GM12874 (cell line): ENCODE results near the gene EHD2.

Experiments used
- CTCF ChIP-seq: IDR thresholded peaks from 2 replicates; pipeline ENCODE4 v1.5.1; 2011; ENCODE audit warnings: low read depth, mild to moderate bottlenecking, control low read depth, low read length, moderate library complexity; ENCODE audit not compliant: insufficient read depth

EHD2 gene

GRCh38 chr19:47699360-47699917, 13.8 kb upstream of the EHD2 start:
- TF ChIP-seq CTCF, result peak; percentile 95

GRCh38 chr19:47700934-47701716, 12.1 kb upstream of the EHD2 start:
- no peak for TF ChIP-seq CTCF

DNA sequence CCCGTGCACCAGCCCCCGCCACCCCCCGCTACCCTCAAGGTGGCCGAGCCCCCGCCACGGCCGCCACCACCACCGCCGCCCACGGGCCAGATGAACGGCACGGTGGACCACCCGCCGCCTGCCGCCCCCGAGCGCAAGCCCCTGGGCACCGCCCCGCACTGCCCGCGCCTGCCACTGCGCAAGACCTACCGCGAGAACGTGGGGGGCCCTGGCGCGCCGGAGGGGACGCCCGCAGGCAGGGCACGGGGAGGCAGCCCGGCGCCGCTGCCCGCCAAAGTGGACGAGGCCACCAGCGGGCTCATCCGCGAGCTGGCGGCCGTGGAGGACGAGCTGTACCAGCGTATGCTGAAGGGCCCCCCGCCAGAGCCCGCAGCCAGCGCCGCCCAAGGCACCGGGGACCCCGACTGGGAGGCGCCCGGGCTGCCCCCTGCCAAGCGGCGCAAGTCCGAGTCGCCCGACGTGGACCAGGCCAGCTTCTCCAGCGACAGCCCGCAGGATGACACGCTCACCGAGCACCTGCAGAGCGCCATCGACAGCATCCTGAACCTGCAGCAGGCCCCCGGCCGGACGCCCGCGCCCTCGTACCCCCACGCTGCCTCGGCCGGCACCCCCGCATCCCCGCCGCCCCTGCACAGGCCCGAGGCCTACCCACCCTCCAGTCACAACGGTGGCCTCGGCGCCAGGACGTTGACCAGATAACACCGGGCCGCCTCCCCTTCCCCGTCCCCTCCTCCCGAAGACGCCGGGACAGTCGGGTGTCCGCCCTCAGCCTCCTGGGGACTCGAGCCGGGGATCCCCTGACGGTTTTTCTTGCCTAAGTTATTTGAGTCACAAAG, 11.3 kb upstream of the EHD2 start:
- no peak for TF ChIP-seq CTCF

- TF ChIP-seq CTCF, result no peak
These were observed 10.6 kb upstream of the EHD2 start for GRCh38 chr19:47702671-47703070.

DNA sequence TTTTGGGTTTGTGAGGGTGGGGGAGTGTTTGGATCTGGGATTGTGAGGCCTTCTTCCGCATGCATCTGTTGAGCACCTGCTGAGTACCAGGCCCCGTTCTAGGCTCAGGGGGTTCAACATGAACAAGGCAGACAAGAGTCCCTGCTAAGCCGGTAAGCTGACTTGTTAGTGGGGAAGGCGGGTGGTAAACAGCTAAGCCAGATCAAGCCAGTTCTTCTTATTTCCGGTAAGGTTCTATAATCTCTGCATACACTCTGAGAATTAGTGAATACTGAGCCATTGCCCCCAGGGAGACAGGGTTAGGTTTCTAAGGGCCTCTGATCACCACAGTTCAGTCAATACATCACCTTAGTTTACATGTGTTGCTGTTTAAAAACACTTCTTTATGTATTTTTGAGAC, 9.9 kb upstream of the EHD2 start:
- no peak for TF ChIP-seq CTCF

GRCh38 chr19:47704024-47704423, 9.2 kb upstream of the EHD2 start:
- TF ChIP-seq CTCF, result no peak

DNA sequence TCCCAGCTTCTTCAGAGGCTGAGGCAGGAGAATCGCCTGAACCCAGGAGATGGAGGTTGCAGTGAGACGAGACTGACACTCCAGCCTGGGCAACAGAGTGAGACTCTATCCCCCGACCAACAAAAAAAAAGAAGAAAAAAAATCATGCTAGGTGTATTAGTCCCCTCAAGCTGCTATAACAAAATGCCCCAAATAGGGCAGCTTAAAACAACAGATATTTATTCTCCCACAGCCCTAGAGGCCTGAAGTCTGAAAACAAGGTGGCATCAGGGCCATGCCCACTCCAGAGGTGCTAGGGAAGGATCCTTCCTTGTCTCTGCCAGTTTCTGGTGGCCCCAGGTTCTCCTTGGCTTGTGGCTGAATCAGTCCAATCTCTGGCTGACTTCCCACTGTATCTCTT, 8.6 kb upstream of the EHD2 start:
- TF ChIP-seq CTCF, result no peak
